Measurements from ENCODE around the gene KYAT1. TPM values are rescaled to one million over a fixed set of nuclear protein-coding genes. Genes with fewer than 3 reads are reported as not detected.
"Not testable (repeated sequence)": the region's sequence is repeated elsewhere in the genome, so short reads cannot be mapped to it uniquely, and the experiment has no call there.

KYAT1 gene
- polyA plus RNA-seq, 2 of the 4 experiments (the other 2 are of a cell fraction) = 8.4 to 10.0 TPM

DNA sequence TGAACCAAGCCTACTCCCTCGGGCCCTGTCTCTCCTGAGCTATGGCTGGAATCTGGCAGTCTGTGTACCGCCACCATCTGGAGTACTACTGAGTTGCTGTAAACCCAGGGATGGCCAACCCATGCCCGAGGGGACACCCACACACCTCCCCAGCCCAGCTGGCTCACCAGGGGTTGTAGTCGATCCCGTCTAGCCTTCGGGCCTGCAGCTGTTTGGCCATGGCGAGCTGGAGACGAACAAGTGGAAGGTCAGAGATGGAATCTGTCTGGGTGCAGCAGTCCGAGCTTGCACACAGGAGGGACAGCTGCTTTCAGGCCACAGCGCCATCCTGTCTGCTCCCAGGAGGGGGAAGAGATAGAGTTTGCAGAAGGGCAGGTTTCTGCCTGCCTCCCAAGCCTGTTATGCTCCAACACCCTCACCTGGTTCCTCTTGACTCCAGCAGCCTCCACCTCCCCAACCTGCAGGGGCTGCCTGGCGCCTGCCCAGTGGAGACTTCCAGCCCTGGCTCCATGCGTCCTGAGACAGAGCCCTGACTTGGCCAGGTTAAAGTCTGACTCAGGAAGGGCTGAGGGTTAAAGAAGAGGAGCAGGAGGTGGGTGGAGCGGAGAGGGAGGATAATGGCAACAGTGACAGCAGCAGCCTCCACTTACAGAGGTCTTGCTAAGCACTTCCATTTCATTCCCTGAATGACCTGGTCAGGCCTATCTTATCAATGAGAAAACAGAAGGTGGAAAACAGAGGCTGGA, 36.4 kb downstream of the KYAT1 start (continued):
- no peak for TF ChIP-seq ELK1 (IDR thresholded peaks at IDR 0.05; ENCODE audit: low read depth, low read length)
- no peak for TF ChIP-seq ESRRA (IDR thresholded peaks at IDR 0.05; ENCODE audit: borderline replicate concordance, low read length)
- no peak for TF ChIP-seq FOSL2 (IDR thresholded peaks at IDR 0.05)
- no peak for TF ChIP-seq FOSL2 (CRISPR knock-in tag; IDR thresholded peaks at IDR 0.05)
- TF ChIP-seq HOXA7 (CRISPR knock-in tag; IDR thresholded peaks at IDR 0.05) = no peak

DNA sequence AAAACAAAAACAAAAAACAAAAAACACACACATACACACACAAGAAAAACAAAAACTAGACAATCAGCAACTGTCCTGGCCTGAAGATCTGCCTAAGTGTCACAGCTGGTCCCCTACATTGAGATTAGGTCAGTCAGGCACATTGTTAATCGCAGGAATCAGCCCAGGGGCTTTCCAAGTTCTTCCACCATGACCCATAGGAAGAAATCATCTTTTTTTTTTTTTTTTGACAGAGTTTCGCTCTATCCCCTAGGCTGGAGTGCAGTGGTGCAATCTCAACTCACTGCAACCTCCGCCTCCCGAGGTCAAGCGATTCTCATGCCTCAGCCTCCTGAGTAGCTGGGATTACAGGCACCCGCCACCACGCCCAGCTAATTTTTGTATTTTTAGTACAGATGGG, 38.6 kb downstream of the KYAT1 start:
- H3K4me3 ChIP-seq; H3K27ac ChIP-seq; H3K4me1 ChIP-seq; FAIRE-seq; POLR2A ChIA-PET; DNase-seq (ENCODE audit: low read depth in 1 of 2, low spot score in 1 of 2); H3K9me3 ChIP-seq; H3K4me2 ChIP-seq; ATAC-seq: not testable (repeated sequence)
- WGBS (ENCODE audit: missing lambda C conversion rate) = 83% methylated on average over 7 of the region's 7 CpGs
- CTCF ChIA-PET = interaction anchor here (0.7 to 4.6 kb wide), 5 partner anchors 9 to 537 kb away, joined by 3 to 30 read pairs (median 6); no protein-coding TSS in a partner anchor

DNA sequence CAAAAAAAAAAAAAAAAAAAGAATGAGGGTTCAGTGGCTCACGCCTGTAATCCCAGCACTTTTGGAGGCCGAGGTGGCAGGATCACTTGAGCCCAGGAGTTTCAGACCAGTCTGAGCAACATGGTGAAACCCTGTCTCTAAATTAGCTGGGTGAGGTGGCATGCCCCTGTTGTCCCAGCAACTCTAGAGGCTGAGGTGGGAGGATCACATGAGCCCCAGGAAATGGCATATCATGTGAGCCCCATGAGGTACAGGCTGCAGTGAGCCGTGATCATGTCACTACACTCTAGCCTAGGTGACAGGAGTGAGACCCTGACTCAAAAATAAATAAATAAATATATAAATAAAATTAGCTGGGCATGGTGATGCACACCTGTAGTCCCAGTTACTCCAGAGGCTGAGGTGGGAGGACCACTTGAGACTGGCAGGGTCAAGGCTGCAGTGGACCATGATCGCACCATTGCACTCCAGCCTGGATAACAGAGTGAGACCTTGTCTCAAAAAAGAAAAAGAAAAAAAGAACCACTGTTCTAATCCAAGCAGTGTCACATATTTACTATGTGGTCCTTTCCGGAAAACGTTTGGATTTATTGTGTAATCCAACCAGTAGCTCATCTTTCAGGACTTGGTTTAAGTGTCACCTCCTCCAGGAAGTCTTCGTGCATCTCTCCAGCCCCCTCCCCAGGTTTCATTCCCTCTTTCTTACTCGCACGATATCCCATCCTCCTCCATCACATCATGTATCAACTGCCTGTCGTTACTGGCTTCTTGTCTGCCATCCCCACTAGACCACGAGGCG, 39.9 kb downstream of the KYAT1 start:
- DNase-seq (ENCODE audit: low read depth in 1 of 2, low spot score in 1 of 2) (no peak), ATAC-seq (no peak), FAIRE-seq (no peak)
- no peak overlapping the region for H3K27ac ChIP-seq
- no peak for TF ChIP-seq MAFK (IDR thresholded peaks at IDR 0.05; ENCODE audit: partially characterized antibody)
- peak; percentile 24 for TF ChIP-seq ZFP36 (IDR thresholded peaks at IDR 0.05; ENCODE audit: borderline replicate concordance, partially characterized antibody)
- 87% methylated on average over 12 of the region's 12 CpGs for WGBS (ENCODE audit: missing lambda C conversion rate)
- H3K9me3 ChIP-seq = no peaks in the 10 kb centered on the region
- H3K4me1 ChIP-seq = no peaks in the 10 kb centered on the region
- POLR2A ChIA-PET = no interaction called here
- CTCF ChIA-PET = interaction anchor here (0.6 to 4.6 kb wide), 4 partner anchors 10 to 135 kb away, joined by 4 to 30 read pairs (median 4); no protein-coding TSS in a partner anchor
- no peak overlapping the region for H3K4me3 ChIP-seq
- H3K4me2 ChIP-seq = no peak overlapping the region

DNA sequence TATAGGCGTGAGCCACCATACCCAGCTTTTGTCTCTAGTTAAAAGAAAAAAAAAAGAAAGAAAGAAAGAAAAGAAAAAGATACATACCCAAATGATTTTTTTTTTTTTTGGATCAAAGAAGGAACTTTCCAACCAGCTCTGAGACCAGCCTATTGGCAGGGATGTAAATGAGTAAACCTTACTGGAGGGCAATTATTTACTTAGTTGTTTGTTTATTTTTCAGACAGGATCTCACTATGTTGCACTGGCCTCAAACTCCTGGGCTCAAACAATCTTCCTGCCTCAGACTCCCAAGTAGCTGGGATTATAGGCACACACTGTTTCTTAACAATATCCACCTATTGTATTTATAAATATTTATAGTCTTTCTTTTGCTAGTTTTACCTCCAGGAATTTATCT, 41.2 kb downstream of the KYAT1 start:
- H3K4me1 ChIP-seq = no peaks in the 10 kb centered on the region
- no peaks in the 10 kb centered on the region for H3K9me3 ChIP-seq
- ChIA-PET CTCF (interaction anchor here (0.6 kb wide), 3 partner anchors 11 to 181 kb away, joined by 3 to 5 read pairs (median 3); partner anchors contain the start of gene SPOUT1), POLR2A (no interaction called here)
- FAIRE-seq (no peak), DNase-seq (ENCODE audit: low read depth in 1 of 2, low spot score in 1 of 2) (no peak), ATAC-seq (no peak)
- TF ChIP-seq RNF2 (IDR thresholded peaks at IDR 0.05; ENCODE audit: borderline replicate concordance, low read depth) (no peak), CHD4 (IDR thresholded peaks at IDR 0.05; ENCODE audit: borderline replicate concordance) (no peak)
- H3K27ac ChIP-seq = no peak overlapping the region
- no peak overlapping the region for H3K4me3 ChIP-seq
- WGBS (ENCODE audit: missing lambda C conversion rate) = 100% methylated on average over 1 of the region's 1 CpG
- no peak overlapping the region for H3K4me2 ChIP-seq

DNA sequence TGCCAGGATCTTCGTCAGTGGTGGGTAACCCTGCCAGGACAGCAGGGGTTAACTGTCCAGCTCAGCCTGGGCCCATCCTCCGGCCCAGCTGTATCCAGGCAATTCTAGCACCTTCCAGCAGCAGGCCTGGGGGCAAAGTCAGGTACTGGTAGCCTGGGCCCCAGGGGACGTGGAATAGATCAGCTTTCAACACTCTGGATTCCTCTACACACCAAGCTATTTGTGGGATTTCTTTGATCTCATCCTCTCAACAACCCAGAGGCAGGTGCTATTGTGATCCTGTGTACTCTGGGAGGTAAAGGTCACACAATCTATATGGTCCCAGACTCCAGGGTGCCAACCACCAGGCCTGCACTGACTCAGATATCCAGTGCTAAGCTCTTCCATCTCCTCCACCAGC, 43.4 kb downstream of the KYAT1 start:
- TF ChIP-seq MAFK (IDR thresholded peaks at IDR 0.05; ENCODE audit: partially characterized antibody) = no peak
- TF ChIP-seq KDM5A (IDR thresholded peaks at IDR 0.05) = no peak
- no peak for TF ChIP-seq PHF8 (IDR thresholded peaks at IDR 0.05; ENCODE audit: borderline replicate concordance, low read depth)
- Histone ChIP-seq H3K4me2 (no peak overlapping the region), H3K27ac (no peak overlapping the region), H3K4me3 (no peak overlapping the region), H3K4me1 (no peaks in the 10 kb centered on the region), H3K9me3 (no peaks in the 10 kb centered on the region)
- ChIA-PET POLR2A (interaction anchor here (1.0 to 1.3 kb wide), 2 partner anchors 9 to 20 kb away, joined by 3 to 4 read pairs; partner anchors contain the start of genes ENDOG and SPOUT1), CTCF (interaction anchor here (0.6 to 1.4 kb wide), 6 partner anchors 11 to 90 kb away, joined by 3 to 6 read pairs (median 4); no protein-coding TSS in a partner anchor)
- FAIRE-seq = no peak
- ATAC-seq = no peak
- no peak for DNase-seq (ENCODE audit: low read depth in 1 of 2, low spot score in 1 of 2)
- 83% methylated on average over 3 of the region's 3 CpGs for WGBS (ENCODE audit: missing lambda C conversion rate)
